GM19452 (cell line): ENCODE measurements around the gene NADSYN1.

Experiments
- ATAC-seq: cut with Tn5 transposase; IDR thresholded peaks from one replicate; pipeline ENCODE4 v1.9.1; 2021; ENCODE audit not compliant: unreplicated experiment

The NADSYN1 gene

DNA sequence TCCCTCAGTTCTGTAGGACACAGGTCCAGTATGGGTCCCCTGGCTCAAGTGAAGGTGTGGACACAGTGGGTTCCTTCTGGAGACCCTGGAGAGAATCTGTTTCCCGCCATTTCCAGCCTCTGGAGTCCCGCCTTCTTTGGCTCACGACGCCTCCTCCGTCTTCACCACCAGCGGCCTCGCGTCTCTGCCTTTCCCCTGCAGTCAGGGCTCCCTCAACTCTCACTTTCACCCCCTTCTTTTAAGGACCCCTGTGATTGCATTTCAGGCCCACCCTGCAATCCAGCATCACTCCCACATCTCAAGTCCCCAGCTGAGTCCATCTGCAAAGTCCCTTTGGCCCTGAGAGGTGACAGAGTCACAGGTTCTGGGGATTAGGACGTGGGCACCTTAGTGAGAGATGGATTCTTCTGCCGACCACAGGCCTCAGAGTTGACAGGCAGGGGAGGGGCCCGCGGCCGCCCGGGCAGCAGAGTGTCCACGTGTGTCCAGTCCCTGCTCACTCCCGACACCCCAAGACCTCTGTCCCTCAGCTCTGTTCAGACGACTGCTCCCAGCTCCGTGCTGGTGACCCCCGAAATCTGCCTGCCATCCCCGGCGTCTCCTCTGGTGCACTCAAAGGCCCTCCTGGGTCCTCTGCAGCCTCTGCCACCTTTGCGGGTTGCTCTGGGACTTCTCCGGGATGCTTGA lies 37.2 kb downstream of the NADSYN1 start:
- ATAC-seq, result no peak

DNA sequence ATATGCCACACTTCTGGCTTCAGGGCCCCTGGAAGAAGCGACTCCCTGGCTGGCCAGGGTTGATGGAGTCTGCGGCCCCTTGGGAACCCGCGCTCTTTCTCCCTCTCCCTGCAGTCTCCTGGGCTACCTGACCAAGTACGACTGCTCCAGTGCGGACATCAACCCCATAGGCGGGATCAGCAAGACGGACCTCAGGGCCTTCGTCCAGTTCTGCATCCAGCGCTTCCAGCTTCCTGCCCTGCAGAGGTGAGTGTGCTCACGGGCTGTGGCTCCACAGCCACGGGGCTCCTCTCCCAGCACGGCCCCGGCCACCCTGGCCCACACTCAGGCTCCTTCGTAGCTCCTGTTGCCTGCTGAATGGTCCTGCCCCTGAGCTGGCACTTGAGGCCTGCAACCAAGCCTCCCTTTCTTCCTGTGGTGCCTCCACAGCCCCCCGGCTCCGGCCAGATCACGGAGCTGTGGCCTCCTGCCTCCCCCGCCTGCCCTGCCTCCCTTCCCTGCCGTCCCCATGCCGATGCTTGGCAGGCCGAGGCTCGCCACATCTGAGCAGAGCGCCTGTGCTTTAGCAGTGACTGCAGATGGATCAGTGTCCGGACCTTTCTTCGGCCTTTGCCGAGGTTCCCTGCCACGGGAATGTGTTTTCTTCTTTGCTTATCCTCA lies 37.9 kb downstream of the NADSYN1 start:
- ATAC-seq, result no peak

DNA sequence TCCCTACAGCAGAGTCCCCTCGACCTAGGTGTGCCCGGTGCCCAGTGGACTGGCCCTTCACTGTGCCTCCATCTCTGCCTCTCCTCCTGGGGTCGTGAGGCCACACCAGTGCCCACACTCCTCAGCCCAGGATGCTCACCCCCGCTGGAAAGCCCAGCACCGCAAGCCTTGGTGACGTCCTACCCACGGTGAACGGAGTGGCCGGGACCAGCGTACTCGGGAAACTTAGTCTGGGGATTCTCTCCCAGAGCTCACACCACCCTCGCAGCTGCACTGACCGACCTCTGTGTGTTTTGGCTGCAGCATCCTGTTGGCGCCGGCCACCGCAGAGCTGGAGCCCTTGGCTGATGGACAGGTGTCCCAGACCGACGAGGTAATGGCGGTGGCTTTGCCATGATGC lies 38.5 kb downstream of the NADSYN1 start:
- no peak for ATAC-seq

DNA sequence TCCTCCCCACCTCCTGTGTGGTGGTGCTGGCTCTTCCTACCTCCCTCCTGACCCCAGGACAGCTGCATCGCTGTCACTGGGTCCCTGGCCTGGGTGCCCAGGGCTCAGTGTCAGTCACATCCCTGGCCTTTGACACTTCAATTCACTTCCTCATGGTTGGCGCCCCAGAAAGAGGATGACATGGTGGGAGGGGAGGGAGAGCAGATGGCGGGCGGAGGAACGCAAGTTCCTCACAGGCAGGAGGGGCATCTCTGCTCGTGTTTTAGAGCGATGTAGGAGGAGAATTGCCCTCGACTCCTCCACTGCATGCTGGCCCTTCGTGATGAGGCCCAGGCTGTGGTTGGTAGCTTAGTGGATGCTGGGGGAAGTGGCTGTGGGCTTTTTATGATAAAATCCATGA lies 38.9 kb downstream of the NADSYN1 start:
- no peak for ATAC-seq

DNA sequence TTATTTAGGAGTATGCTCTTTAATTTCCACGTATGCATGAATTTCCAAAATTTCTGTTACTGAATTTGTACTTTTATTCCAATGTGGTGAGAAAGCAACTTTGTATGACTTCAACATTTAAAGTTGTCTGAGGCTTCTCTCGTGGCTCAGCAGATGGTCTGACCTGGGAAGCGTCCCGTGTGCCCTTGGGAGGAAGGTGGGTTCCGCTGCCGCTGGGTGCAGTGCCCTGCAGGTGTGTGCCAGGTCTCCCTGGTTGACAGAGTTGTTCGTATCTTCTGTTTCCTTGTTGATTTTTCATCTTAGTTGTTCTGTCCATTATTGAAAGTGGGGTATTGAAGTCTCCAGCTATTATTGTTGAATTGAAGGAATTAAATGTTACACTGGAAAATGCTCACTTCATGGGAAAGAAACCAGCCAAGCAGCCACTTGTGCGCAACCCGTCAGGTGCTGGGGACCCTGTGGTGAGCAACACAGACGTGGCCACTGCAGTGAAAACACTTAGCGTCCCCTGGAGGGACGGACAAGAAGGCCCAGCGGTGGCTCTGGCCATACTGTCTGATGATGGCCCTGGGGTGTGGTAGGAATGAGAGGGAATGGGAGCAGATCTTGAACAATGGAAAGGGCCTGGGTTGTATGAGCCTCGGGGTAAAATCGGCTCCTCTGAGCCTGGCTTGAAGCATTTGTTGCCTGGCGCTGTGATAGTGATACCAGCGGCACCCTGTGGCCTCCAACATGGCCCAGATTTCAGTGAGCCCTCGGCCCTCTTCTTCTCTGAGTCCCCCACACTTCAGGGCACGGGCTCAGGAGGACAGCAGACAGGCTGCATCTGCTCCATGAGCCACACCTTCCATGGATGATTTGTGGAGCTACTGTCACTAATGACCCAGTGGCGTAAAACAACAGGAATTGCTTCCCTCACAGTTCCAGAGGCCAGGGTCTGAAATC lies 42.6 kb downstream of the NADSYN1 start:
- ATAC-seq, result no peak

DNA sequence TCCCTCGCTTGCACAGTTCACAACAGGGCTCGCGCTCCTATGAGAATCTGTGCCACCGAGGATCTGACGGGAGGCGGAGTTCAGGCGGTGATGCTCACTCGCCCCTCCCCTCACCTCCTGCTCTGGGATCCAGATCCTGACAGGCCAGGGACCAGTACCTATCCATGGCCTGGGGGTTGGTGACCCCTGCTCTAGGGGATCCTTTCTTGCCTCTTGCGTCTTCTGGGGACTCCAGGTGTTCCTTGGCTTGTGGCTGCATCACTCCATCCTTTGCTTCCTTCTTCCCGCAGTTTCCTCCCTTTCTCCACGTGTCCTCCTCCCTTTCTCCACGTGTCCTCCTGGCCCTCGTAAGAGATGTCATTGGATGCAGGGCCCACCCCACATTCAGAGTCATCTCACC lies 43.4 kb downstream of the NADSYN1 start:
- no peak for ATAC-seq

DNA sequence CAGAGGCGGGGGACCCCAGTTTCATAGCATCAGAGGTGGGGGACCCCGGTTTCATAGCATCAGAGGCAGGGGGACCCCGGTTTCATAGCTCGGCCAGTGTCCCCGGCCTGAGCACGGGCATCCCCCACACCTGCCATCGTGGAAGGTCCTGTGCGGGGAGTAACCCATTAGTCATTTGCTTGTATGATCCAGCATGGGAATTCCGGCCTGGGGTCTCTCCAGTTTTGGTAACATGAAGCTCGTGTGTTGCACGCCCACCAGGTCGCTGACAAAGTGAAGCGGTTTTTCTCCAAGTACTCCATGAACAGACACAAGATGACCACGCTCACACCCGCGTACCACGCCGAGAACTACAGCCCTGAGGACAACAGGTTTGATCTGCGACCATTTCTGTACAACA lies 45.1 kb downstream of the NADSYN1 start:
- ATAC-seq, result no peak

DNA sequence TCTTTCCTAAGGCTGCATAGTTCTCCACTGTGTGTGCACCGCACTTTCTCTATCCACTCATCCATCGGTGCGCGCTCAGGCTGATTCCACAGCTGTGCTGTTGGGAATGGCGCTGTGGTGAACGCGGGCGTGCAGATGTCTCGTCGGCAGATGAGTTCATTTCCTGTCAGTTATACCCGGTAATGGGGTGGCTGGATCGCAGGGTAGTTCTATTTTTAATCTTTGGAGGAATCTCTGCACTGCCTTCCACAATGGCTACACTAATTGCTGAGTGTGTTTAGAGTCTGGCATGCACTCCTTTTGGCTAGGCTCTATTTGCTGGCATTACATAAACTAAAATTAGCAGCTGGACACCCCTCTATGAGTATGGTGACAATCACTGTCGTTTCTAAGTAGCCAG lies 46.1 kb downstream of the NADSYN1 start:
- no peak for ATAC-seq

DNA sequence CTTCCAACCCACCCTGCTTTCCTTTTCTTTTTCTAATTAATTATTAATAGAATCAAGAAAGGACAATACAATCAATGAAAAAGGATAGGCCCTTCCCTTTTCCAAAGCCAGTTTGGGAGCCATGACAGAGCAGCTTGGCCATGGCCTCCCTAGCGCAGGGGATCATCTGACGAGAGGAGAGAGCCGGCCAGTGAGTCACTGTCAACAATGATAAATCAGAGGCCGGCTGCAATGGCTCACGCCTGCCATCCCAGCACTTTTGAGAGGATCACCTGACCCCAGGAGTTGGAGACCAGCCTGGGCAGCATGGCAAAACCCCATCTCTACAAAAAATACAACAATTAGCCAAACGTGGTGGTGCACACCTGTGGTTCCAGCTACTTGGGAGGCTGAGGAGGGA lies 46.5 kb downstream of the NADSYN1 start:
- no peak for ATAC-seq

DNA sequence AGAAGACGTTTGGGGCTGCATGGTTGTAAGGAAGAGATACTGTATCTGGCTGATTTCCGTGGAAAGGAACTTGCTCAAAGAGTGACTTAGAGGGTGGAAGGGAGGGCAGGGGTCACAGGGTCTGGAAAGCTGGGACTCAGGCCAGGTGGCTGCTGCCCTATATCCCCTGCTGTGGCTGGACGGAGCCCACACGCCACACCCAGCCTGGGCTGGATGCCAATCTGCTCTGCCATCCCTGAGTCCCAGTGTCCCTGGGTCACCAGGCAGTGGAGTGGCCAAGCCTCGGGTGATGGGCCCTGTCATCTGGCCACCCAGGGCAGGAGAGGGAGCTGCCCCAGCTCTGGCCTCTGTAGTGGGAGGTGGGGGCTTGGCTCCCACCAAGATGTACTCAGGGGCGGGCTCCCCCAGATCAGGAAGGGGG lies 47.6 kb downstream of the NADSYN1 start:
- ATAC-seq, result no peak

DNA sequence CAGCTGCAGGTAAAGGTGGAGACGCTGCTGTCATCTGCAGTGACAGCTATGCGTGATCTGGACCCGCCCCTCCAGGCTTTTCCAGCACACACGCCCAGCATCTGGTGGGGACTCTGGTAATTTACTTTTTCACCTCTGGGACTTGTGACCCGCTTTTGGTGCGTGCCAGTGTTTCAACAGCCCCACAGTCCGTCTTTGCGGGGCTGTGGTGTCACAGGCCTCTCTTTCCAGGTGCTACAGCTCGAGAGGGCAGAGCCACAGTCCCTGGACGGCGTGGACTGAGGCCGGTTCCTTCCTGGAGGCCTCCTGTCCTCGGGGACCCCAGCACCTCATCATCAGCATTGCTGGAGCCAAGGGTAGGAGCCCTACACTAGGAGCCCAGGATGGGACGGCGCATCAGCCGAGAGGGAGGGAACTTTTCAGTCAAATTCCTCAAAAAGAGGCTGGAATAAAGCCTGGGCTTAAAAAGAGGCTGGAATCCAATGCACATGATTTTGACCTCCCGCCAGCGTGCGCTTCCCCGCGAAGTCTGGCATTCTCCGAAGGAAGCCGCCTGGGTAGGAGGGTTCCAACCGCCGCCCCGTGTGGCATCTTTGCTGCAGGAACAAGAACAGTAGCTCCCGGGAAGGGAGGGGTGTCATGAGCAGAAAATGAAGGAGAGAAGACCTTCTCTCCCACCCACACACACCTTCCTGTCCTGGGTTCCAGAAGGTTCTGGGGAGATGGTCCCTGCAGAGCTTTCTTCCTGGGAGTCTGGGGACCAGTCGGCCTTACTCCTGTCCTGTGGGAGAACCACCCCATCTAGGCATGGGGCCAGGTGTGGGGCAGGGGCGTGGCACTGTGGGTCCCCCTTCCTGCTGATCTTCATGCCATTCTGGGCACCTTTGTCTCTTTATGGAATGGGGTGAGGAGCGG lies 48.3 kb downstream of the NADSYN1 start:
- no peak for ATAC-seq

DNA sequence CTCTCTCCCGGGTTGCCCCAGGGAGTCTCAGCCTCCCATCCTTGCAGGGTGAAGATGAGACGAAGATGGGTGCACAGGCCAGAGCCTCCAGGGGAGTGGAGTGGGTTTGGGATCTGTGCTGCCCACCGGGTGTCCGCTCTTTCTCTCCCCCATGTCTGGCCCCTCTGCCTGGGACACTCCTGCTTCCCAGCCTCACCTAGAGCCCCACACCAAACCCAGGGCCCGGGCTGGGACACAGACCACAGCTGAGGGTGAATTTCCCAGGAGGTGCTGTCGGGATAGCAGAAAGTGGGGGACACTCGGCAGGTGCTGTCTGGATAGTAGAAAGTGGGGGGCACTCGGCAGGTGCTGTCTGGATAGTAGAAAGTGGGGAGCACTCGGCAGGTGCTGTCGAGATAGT lies 49.0 kb downstream of the NADSYN1 start:
- ATAC-seq, result no peak

DNA sequence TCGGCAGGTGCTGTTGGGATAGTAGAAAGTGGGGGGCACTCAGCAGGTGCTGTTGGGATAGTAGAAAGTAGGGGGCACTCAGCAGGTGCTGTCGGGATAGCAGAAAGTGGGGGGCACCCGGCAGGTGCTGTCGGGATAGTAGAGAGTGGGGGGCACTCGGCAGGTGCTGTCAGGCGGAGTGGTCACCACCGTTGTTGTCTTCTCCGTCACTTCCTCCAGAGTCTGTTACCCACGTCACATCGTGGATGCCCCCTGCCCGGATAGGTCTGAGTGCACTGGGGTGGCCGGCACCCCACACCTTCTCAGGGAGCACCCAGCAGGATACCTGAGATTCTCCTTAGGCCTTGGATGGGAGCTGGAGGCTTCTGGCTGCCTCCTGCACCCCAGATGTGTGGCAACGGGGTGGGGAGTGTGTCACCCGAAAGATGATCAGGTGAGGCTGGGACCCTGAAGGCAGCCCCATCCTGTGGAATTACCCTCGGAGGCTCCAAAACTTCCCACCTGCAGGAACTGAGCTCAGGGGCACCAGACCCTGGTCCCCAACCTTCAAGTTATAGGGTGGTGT lies 50.0 kb downstream of the NADSYN1 start:
- no peak for ATAC-seq

DNA sequence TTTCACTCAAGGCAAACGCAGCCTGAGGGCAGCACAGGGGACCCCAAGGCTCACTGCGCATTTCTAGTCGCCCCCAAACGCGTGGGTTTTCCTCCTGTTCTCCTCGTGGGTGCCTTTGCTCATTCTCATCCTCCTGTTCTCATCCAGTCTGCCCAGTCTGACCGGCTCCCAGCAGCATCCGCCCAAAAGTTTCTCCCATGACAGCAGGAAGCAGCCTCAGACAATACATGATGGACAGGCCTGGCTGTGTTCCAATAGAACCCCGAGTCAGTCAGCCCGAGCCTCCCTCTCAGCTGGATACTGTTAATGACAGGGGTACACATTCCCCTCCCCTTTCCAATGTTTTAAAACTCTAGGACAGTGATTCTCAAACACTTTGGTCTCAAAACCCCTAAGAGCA lies 51.5 kb downstream of the NADSYN1 start:
- ATAC-seq, result no peak

DNA sequence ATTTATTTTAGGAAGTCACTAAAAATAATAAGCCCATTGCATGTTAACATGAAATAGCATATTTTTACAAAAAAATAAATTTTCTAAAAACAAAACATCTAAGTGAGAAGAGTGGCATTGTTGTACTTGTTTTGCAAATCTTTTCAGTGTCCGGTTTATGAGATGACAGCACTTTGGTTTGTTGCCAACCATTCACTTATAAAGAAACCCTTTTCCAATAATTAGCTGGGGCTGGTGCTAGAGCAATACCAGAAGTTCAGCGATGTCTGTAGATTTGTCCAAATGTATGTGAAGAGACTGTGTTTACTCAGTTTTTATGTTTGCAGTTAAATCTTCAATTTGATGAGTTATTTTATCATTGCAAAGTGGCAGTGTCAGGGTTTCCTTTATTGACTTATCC lies 52.0 kb downstream of the NADSYN1 start:
- no peak for ATAC-seq

DNA sequence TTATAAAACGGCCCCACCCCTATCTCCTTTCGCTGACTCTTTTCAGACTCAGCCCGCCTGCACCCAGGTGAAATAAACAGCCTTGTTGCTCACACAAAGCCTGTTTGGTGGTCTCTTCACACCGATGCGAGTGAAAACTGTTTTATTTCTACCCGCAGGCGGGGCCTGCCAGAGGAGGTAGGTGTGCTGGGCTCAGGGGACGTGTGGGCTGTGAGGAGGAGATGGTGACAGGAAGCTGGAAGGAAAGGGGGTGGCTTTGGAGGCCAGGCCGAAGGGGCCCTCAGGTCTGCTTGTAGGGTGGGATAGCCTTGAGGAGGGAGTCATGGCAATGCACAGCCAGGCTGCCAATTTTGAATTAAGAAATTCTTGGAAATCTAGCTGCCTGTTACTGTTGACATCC lies 52.8 kb downstream of the NADSYN1 start:
- ATAC-seq, result no peak

DNA sequence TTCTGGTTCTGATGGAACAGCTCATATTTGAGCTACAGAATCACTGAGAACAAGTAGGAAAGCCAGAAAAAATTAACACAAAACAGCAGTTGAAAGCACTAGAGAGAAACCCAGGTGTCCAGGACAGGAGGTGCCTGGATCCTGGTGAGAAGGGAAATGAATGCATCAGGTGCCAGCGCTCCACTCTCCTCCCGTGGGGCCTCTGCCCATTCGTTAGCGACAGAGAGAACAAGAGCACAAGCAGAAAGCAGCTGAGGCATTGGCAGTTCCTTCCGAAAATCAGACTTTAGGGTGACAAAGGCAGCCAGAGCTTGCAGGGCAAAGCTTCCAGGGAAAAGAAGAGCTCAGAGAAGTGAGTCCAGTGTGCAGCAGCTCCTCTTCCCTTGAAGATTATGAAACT lies 54.1 kb downstream of the NADSYN1 start:
- no peak for ATAC-seq

DNA sequence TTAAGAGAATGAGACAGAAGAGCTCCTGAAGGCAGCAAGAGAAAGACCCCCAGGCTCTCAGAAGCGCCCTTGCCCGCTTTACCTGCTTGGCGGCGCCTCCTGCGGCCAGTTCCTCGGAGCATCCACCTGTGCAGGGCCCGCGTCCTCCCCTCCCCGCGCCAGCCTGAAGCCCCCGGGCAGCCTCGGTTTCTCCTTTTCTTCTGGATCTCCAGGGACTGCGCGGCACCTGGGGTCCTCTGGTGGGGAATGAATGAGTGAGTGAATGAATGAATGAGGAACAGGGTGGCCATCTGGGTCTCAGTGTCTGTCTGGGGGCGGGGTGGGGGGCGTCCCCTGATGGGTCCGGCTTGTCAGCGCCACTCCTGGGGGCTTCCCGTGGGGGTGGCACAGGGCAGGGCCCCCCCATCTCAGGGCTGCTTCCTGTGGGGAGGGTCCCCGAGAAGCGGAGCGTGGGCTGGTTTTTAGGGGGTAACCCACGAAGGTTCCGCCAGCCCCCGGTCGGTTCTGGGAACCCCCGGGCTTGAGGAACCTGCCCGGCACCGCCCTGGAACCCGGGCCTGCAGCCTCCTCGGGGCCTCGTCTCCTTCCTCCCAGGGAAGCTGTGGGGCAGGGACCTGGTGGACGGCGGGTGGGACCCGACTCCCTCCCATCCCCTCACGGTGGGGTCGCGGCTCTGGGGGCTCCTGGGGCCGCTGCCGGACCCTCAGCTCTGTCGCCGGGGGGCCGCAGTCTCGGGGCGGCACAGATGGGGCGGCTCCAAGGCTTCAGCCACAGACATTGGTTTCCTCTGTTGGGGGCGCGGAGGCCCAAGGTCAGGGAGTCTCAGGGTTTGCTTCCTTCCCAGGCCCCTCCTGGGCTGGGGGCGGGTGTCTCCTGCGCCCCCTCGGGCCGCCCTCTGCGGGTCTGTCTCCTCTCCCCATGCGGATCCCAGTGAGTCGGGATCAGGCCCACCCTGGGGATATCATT lies 65.8 kb downstream of the NADSYN1 start:
- ATAC-seq, result no peak

DNA sequence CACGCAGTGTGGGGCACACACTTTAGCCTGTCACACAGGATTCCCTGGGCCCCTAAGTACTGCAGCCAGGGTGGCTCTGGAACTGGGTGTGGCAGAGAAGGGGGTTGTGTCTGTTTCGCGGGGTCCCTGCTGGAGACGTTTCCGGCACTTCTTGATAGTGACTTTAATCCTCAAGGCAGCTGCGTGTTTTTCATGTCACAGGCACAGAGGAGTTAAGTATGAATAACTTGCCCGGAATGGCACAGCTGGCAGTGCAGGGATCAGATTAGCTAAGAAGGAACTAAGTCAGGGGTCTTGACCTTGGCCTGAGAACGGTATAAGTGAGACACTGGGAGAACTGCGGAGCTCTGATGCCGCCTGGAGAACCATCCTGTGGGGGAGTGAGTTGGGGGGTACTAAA lies 66.5 kb downstream of the NADSYN1 start:
- no peak for ATAC-seq
